Superior temporal gyrus (tissue), 1 donor: ENCODE results near the gene URB2.

Source experiments
- DNase-seq: peaks from one replicate; pipeline ENCODE4 v3.0.0-alpha.2; 2016; ENCODE audit errors: extremely low spot score

Gene URB2

DNA sequence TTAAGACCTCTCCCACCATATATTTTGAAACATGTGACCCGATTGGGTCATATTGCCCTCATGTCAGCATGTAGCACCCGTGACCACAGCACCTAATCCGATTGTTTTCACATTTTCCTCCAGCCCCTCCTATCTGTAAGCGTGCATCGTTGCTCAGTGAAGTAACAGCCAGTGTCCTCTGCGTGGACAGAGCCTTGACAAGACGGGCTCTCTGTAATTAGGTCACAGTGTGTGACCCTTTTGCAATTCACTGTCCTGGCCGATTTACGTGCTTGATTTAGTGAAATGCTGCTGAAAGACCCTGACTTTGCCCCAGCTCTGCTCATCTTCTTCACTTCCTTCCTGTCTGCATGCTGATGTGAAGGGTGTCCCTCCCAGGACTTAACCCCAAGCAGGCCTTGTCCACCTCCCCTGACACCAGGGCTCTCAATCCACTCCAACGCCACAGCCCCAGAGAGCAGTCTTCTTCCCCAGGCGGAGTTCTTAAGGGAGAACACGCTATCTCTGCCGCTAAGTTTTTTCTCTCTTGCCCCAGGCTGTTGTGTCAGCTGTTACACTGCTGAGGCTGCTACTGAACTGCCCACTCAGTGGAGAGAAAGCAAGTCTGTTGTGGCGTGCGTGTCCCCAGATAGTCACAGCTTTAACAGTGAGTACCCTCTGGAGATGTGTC is 19.4 kb downstream of the URB2 start:
- DNase-seq = no peak

DNA sequence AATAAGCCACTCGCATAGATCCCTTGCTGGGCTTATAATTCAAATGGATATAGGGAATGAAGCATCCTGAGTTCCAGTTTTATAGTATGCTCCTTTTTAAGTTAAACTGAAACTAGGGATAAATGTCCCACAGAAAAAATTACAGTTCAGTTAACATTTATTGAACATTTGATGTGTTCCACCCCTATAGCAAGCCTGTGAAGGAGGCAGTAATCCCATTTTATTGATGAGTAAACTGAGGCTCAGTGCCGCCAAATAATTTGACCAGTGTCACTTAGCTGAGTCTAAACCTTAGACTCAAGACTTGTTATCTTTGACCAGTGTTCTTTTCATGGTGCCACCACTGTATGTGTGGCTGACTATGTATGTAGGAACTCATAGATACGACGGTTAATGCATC is 22.4 kb downstream of the URB2 start:
- no peak for DNase-seq

DNA sequence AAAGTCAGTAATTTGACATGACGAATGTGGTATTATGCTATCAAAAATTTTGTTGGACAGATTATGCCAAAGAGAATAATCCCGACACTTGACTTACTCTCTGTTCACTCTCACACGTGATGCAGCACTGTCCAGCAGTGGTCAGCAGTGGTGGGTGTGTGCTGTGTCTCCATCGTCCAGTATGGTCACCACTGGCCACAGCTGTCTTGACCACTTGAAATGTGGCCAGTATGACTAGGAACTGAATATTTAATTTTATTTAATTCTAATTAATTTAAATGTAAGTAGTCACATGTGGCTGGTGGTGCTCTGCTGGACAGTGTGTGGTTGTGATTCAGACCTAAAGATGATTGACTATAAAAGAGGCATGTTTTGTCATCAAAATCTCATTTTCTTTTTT is 24.0 kb downstream of the URB2 start:
- DNase-seq = no peak

DNA sequence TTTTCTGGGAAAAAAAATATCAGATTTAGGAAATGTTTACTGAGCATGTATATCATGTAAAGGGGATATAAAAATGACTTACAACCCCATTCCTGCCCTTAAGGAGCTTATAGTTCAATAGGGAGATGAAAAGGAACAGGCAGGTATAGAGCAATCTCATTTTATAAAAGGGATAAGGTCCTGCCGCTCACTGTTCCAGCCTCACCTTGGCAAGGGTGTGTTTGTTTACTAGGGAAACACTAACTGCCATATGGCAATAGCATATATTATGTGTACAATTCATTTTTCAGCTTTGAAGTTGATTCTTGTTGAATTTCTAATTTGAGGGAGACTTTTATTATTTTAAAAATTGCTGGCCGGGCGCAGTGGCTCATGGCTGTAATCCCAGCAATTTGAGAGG is 25.5 kb downstream of the URB2 start:
- no peak for DNase-seq

DNA sequence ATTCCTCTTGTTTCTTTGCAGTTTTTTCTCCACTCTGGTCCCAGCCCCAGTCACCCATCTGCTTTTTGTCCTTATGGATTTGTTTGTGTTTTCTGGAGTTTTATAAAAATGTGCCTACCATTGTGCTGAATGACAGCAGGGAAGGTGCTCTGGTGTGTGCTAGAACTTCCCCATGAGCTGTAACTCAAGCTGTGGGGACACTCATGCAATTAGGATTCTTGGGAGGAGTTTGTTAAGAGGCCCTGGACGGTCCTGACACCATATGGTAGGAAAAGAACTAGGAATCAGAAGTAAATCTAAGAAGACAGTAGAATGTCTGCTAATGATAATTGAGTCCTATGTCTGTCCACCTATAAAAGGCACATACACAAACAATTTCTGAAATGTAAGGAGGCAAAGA is 27.4 kb downstream of the URB2 start:
- no peak for DNase-seq

DNA sequence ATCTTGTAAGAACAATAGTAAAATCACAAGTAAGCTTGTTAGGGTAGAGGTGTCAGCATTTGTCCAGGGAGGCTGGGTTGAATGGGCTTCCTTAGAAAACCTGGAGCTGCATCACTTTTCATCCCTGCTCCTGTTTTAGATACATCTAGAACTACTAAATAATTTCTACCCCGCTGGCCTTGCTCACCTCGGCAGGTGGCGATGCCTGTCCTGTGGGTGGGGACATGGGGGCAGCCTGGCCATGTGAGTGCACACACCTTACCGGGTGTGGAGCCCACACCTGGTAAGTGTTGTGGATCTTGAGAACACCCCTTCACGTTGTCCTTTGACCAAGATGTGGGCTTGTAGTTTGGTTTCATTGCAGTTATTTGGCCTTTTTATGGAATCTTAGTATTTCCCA is 29.7 kb downstream of the URB2 start:
- DNase-seq = no peak

DNA sequence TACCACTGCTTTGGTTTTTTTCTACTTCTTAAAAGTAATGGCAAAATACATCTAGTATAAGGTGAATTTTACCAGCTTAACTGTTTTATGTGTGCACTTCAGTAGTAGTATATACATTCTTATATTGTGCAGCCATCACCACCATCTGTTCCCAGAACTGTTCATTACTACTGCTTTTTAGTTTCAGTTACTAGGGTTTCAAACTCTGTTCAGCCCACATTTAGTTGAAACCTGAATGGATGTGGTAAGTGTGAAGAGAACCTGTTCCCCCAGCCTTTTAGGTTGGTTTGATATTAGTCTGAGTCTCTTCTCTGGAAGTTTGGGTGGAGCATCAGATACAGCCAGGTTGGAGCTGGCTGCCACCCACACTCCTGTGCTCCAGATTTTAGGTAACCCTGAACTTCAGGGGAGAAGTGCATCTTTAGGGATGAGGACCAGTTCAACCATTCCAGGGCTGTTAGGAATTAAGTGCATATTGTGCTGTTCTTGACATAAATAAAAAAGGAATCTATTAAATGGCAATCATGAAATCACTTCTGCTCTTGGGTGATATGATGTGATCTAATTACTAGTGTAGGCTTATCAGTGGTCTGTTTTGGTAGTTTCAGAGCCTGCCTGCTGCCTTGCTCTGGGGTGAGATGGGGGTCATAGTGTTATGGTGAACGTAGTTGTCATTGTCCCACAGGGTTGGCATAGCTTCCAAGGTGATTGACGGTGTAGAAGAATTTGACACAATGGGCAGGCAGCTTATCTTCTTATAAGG is 32.1 kb downstream of the URB2 start:
- DNase-seq = no peak

DNA sequence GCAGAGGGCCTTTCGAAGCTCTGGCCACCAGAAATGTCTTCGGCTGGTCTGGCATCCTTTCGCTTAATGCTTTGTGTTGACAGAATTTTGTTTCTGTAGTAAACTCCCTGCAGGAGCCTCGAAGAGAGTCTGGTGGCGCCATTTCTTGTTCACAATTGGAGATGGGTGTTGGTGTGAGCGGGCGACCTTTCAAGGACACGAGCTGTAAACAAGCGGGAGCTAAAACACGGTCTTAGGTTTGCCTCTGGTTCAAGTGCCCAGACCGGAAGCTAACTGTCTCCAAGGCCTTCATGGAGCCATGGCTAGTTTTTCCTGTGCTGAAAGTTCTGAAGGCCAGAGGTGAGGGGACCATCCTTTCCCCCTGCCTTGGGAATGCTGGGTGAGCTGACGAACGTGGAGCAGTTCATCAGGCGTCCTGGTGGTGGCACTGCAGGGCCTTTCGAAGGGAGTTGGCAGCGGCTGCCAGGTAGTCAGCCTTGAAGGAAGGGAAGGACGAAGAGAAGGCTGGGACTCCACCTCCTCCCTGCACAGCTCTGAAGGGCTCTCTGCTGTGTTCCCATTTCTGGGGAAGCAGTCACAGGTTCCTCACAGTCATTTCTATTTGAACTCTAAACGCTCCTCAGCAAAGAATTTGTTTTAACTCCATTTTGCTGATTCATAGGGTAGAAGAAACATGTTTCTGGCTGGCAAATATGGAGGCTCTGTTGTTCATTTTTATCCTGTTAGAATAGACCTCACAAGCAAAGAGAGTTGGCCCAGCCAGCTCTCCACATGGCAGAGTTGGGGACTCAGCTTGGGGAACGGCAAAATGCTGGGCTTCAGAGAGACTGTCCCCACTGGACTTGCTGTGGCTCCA is 35.2 kb downstream of the URB2 start:
- peak; percentile 94 for DNase-seq

DNA sequence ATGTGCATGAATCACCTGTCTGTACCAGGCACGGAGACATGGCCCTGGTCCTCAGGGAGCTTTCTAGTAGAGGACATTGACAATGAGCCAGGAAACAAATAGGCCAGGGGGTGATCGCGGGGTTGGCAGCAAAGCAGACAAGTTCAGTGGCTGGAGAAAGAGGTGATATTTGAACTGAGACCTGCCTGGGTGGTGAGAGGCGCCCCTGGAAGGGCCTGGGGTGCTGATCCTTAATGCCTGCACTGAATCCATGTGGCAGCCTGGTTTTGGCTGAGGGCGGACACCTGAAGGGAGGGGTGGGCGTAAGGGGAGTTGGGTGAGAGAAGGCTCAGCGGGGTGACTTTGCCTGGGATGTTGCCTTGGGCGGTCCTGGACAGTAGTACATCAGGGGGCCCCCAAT is 35.9 kb downstream of the URB2 start:
- DNase-seq = no peak

DNA sequence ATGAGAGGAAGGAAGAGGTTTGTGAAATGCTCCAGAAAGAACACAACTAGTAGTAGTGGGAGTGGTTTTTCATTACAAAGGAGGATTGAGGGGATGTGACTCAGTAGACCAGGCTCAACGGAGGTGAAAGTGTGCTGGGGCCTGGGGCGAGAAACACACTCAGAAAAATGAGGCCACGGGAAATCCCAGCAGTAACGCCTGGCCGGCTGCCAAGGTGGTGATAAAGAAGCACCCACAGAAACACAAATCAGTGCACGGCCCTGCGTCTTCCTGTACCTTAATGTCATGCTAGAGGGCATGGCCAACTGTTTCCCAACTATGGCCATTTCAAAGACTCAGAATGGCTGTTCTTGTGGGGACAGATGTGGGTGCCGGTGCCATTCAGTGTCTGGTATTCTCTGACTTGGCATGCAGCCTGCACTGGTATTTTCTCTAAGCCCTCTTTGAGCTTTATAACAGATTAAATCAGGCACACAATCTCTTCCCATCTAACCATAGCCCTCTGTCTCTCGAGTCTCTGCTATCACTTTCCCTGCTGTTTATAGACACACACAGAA is 38.2 kb downstream of the URB2 start:
- peak; percentile 78 for DNase-seq

DNA sequence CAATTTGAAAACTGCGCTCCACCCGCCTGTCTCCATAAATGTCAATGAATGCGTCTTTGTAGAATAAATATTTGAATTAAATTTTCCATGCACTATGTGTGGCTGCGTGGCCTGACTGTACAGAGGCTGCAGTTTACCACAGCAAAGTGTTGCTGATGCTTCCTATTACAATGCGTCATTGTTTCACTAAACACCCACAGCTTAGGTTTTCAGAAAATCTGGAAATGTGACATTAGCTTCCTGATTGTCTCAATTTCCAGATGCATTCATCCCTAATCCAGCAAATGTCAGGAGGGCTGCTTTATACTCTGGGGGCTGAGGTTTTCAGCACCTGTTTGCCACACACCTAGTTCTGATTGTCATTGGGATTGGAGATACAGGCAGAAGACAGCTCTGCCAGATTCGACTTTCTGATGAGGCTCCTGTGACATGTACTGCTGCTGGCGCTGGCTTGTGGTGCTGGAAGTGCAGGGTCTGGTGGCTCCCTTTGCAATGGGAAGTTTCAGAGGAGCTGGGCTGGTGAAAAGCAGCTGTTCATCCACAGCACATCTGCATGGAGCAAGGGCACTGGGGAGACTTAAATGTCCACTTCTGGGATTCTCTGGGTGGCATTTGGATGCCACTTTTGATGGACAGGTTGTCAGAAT is 40.0 kb downstream of the URB2 start:
- peak; percentile 71 for DNase-seq

DNA sequence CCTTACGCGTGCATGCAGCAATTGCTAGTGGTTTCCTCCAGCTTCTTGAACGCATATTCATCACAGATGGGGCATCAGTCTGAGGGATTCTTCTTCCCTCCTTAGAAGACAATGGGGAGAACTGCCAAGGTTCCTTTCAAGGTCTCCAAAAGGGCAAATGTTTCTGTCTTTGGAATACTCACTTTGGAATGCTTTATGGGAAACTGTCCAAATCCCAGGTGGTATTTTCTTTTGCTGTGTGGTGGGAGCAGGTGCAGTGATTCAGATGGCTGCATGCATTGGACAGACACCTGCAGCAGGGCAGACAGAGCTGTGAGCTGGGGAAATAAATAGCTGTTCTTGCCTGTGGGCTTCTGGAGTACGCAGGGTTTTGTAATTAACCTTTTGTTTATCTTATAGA is 40.5 kb downstream of the URB2 start:
- no peak for DNase-seq

DNA sequence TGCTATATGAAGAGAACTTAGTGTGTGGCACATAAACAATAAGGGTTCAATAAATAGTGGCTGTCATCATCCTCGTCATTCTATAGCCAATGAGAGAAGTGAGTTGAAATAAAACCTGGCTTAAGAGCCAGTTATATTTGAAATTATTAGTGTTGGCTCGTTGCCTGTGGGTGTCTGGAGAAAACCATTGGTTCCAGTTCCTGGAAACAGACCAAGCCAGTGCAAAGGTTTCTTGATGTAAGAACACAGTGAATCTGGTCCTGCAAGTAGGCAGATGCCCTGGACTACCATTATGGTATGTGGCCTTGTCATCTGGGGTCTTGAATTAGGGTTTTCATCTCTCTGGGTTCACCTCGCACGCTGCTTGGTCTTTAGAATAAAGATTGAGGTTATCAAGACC is 43.3 kb downstream of the URB2 start:
- no peak for DNase-seq

DNA sequence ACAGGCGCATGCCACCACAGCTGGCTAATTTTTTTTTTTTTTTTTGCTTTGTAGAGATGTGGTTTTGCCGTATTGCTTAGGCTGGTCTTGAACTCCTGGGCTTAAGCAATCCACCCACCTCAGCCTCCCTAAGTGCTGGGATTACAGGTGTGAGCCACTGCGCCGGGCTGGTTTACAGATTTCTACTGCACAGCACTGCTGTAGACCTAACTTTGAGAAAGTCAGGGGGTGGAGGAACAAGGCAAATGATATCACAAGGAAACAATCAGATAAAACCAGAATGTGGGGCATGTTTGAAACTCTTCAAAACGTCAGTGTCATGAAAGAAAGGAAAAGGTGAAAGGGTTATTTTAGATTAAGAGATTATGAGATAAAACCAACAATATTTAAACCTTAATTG is 45.3 kb downstream of the URB2 start:
- DNase-seq = no peak

DNA sequence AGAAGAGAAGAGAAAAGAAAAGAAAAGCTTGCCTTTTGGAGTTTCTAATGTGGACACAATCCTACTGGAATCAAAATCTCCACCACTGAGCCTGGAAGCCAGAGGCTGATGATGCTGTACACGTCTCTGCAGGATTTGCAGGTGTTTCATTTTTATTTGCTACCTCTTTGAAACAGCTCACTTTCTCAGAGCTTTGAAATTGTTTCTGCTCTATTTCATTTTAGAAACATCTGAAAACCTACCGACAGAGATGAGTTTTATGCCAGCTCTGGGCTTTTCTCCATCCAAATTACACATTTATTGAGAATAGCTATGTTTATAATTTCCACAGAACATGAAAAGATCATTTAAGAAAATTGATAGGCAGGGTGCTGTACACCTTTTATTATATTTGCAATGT is 46.2 kb downstream of the URB2 start:
- DNase-seq = no peak

DNA sequence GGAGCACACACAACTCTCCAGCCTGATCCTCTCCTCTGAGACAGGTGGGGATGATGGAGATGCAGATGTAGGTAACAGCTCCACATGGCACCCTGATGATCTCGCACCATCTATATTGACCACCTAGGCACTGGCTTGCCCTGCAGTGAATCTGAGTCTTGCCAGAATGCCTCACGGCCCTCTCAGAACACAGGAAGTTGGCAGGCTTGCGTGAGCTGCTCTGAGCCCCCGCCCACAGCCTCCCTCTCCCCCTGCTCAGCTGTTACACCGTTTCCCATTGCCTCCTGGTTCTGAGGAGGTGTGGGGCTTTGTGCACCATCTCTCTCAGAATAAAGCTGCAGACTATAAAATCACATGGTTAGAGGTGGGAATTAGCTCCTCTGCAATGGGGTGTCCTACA is 48.0 kb downstream of the URB2 start:
- DNase-seq = no peak

DNA sequence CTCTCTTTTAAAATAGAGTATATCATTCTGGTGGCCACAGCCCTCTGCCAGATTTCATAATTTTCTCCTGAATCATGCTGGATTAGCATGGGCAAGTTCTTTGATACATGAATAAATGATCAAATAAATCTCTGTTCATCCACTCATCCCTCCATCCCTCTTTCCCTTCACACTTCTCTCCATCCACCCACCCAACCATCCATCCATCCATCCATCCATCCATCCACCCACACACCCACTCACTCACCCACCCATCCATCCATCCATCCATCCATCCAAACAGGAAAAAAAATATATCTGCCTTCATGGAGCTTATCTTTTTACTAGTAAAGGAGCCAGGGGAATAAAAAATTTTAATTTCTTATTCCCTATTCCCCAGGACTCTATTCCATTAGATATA is 49.3 kb downstream of the URB2 start:
- no peak for DNase-seq

DNA sequence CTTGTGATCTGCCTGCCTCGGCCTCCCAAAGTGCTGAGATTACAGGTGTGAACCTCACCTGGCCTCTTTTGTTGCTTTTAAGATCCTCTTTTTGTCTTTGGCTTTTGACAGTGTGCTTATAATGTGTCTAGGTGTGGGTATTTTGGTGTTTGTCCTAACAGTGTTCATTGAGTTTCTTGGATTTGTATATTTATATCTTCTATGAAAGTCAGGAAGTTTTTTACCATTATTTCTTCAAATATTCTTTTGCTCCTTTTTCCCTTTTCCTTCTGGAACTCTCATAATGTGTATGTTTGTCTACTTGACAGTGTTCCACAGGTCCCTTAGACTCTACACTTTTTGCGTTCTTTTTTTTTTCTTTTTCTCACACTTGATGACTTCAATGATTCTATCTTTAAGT is 59.1 kb downstream of the URB2 start:
- DNase-seq = no peak

DNA sequence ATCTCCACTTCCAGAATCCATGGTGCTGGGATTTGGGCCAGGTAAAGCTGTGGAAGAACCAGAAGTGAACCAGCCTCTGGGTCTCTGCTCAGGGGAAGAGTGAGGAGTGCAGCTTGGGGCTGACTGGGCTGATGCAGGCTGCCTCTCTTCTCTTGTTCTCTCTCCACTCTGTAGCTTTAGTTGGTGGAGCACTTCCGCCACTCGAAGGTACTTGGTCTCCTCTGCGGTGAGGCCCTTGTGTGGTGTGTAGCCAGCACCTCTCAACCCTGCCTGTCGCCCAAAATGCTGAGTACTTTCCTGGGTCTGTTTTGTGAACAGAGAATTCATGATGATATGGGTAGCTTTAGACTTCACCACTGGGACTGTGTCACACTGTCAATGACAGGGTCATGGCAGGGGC is 63.2 kb downstream of the URB2 start:
- no peak for DNase-seq

DNA sequence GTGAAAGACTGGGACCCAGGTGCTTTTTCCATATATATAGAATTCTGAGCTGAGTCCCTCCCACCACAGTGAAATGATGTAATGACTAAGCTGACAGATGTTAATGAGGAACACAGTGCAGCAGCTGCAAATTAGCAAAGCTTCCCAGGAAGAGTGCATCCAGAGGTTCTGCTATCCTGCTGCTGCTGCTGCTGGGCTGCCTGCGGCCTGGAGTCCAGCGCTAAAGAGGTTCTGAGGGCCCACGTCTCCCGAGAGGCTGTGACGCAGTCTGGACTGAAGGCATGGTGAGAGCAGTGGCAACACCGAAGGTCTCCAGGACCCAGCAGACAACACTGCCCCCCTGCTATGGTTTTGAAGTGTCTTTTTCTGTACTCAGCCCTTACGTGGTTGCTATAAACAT is 63.9 kb downstream of the URB2 start:
- DNase-seq = no peak

DNA sequence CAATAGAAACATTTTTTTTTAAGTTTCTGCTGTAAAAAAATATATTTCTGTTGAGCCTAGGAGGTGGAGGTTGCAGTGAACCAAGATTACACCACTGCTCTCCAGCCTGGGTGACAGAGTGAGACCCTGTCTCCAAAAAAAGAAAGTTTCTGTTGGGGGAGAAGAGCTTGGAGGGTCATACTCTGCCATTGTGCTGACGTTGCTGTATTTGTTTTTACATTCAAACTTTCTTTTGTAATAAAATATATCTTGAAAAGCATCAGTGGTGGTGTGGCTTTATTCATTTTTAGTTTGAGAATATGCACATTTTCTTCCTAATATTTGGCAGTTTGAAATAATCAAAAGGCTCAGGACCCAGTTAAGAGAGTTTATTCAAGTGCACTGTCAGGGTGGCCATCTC is 64.6 kb downstream of the URB2 start:
- DNase-seq = no peak

DNA sequence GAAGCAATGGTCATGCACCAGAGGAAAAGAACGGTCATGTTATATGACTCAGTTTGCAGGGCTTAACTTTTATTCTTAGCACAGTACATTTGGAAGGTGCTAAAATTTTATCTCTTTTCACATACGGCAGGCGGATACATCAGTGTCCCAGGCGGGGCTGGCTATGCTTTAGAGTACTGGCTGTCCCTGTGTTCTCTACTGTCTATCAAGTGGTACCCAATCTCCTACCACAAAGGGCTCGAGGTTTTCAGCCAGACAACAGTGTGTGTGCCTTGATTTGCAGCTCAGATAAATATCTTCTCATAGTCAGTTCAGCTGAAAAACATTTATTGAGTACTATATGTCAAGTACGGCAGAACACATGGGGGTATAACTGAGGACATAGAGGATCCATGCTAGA is 65.3 kb downstream of the URB2 start:
- peak; percentile 13 for DNase-seq
